ENCODE measurements around the gene PDGFA. TPM values are rescaled to one million over a fixed set of nuclear protein-coding genes. Genes with fewer than 3 reads are reported as not detected.
A peak's percentile ranks its signal among the peaks of the same experiment; 100 is the strongest.

Gene PDGFA
- total and polyA plus RNA-seq, 2 donors from 2014 or later: 14.1 to 53.0 TPM

DNA sequence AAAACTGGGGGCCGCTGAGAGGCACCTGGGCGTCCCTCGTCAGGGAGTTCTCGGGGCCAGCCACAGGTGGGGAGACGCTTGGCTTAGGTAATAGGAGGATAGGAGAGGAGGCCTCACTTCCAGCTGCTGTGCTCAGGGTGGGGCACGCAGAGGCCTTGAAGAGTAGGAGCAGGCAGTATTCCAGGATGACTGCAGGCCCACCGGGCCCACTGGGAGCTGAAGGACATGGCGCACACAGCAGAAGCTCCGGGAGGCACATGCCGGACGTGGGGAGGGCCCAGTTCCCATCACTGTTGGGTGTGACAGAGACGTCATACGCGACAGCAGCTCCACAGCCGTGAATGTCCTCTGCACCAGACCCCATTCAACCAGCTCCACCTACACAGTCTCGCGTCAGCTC, 22.0 kb upstream of the PDGFA start:
- Histone ChIP-seq H3K9ac (ENCODE audit: low read length in 3 of 3) (no peak overlapping the region), H3K4me3 (ENCODE audit: low read length in 3 of 3) (no peak overlapping the region), H3K27ac (ENCODE audit: low read depth in 2 of 2, low read length in 2 of 2) (no peak overlapping the region), H3K4me1 (ENCODE audit: control insufficient read depth in 2 of 3, insufficient read depth in 2 of 3, low read depth in 1 of 3, low read length in 3 of 3) (peaks cover 0 to 3% (median 0%) of the 10 kb centered on the region in 3 donors), H3K36me3 (ENCODE audit: control insufficient read depth in 2 of 3, insufficient read depth in 3 of 3, low read length in 3 of 3) (no peaks in the 10 kb centered on the region), H3K27me3 (ENCODE audit: control insufficient read depth, insufficient read depth, low read length) (no peaks in the 10 kb centered on the region), H3K9me3 (ENCODE audit: control insufficient read depth in 2 of 3, insufficient read depth in 1 of 3, low read length in 3 of 3) (peaks cover 0 to 5% (median 0%) of the 10 kb centered on the region in 3 donors)
- TF ChIP-seq, protein P1, sequence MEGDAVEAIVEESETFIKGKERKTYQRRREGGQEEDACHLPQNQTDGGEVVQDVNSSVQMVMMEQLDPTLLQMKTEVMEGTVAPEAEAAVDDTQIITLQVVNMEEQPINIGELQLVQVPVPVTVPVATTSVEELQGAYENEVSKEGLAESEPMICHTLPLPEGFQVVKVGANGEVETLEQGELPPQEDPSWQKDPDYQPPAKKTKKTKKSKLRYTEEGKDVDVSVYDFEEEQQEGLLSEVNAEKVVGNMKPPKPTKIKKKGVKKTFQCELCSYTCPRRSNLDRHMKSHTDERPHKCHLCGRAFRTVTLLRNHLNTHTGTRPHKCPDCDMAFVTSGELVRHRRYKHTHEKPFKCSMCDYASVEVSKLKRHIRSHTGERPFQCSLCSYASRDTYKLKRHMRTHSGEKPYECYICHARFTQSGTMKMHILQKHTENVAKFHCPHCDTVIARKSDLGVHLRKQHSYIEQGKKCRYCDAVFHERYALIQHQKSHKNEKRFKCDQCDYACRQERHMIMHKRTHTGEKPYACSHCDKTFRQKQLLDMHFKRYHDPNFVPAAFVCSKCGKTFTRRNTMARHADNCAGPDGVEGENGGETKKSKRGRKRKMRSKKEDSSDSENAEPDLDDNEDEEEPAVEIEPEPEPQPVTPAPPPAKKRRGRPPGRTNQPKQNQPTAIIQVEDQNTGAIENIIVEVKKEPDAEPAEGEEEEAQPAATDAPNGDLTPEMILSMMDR (IDR thresholded peaks at IDR 0.05; ENCODE audit: borderline replicate concordance, extremely low read depth, insufficient read depth): no peak
- intact Hi-C loops (cut with DNase I): no loop called here
- DNase-seq (peak in 1 of 5 donors; percentile 50), FAIRE-seq (no peak)

DNA sequence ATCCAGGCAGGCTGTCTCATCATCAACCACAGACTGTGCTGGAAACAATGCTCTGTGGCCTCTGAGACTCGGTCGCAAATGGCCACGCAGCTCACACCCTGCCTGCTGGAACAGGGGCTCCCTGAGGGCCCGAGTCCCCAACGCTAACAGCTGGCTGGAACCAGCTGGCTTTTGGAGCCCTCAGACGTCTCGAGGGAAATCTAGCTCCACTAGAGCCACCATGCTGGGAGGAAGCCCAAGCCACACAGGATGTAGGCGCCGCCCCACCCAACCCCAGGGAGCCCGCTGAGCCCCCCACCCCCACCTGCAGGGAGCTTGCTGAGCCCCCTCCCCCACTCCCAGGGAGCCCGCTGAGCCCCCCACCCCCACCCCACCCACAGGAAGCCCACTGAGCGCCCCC, 21.4 kb upstream of the PDGFA start:
- H3K4me3 ChIP-seq (ENCODE audit: low read length in 3 of 3): no peak overlapping the region
- no peak for DNase-seq
- no peak overlapping the region for H3K27ac ChIP-seq (ENCODE audit: low read depth in 2 of 2, low read length in 2 of 2)
- H3K36me3 ChIP-seq (ENCODE audit: control insufficient read depth in 2 of 3, insufficient read depth in 3 of 3, low read length in 3 of 3): no peaks in the 10 kb centered on the region
- H3K27me3 ChIP-seq (ENCODE audit: control insufficient read depth, insufficient read depth, low read length): no peaks in the 10 kb centered on the region
- no peak for FAIRE-seq
- intact Hi-C loops (cut with DNase I): no loop called here
- peaks cover 0 to 3% (median 0%) of the 10 kb centered on the region in 3 donors for H3K4me1 ChIP-seq (ENCODE audit: control insufficient read depth in 2 of 3, insufficient read depth in 2 of 3, low read depth in 1 of 3, low read length in 3 of 3)
- no peak overlapping the region for H3K9ac ChIP-seq (ENCODE audit: low read length in 3 of 3)
- H3K9me3 ChIP-seq (ENCODE audit: control insufficient read depth in 2 of 3, insufficient read depth in 1 of 3, low read length in 3 of 3): peaks cover 0 to 5% (median 0%) of the 10 kb centered on the region in 3 donors
- TF ChIP-seq, protein P1 (IDR thresholded peaks at IDR 0.05; ENCODE audit: borderline replicate concordance, extremely low read depth, insufficient read depth): no peak

DNA sequence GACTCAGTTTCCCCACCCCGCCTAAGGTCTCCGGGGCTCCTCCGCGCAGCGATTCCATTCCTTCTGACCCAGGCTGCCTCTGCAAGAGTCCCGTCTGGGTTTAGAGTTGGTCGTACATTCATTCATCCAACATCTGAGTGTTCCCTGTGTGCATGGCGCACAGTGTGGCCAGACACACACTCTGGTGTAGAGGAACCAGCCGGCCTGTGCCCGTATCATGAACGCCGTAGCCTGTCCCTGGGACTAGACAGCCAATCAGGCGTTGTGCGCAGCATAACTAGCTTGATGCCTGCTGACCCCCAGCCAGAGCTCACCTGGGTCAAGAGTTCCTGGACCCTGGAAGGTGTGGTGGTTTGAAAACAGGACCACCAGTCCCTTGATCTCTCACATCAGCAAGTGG, 20.9 kb upstream of the PDGFA start:
- Histone ChIP-seq H3K9ac (ENCODE audit: low read length in 3 of 3) (no peak overlapping the region), H3K9me3 (ENCODE audit: control insufficient read depth in 2 of 3, insufficient read depth in 1 of 3, low read length in 3 of 3) (peaks cover 0 to 5% (median 0%) of the 10 kb centered on the region in 3 donors), H3K27ac (ENCODE audit: low read depth in 2 of 2, low read length in 2 of 2) (no peak overlapping the region), H3K36me3 (ENCODE audit: control insufficient read depth in 2 of 3, insufficient read depth in 3 of 3, low read length in 3 of 3) (no peaks in the 10 kb centered on the region), H3K4me3 (ENCODE audit: low read length in 3 of 3) (no peak overlapping the region), H3K4me1 (ENCODE audit: control insufficient read depth in 2 of 3, insufficient read depth in 2 of 3, low read depth in 1 of 3, low read length in 3 of 3) (peaks cover 0 to 3% (median 0%) of the 10 kb centered on the region in 3 donors), H3K27me3 (ENCODE audit: control insufficient read depth, insufficient read depth, low read length) (no peaks in the 10 kb centered on the region)
- DNase-seq (no peak), FAIRE-seq (no peak)
- intact Hi-C loops (cut with DNase I): no loop called here
- TF ChIP-seq, protein P1 (IDR thresholded peaks at IDR 0.05; ENCODE audit: borderline replicate concordance, extremely low read depth, insufficient read depth): no peak
